UCSD-AML1 (cell line): ENCODE results near the gene SCGB3A1.

Source experiments
- DNase-seq: peaks from one replicate; lab custom pipeline; 2025; ENCODE audit not compliant: unreplicated experiment; lab: John Stamatoyannopoulos, UW

The SCGB3A1 gene, protein sequence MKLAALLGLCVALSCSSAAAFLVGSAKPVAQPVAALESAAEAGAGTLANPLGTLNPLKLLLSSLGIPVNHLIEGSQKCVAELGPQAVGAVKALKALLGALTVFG

GRCh38 chr5:180591311-180591887, at the start of gene SCGB3A1:
SCGB3A1 (minus strand) TSS chr5:180591499; CDS start chr5:180591462, 37 bp downstream.
- DNase-seq: no peak

DNA sequence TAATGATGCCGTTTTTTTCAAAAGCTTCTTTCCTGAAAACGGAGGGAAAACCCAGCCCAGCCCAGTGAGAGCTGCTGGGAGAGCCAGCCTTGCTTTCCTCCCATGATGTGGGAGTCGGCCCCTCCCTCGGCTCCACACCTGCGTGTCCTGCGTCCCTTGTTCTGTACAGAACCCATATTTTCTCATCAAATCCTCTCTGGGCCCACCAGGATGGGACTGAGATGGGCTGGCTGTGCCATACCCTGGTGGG, 49.2 kb upstream of the SCGB3A1 start:
- no peak for DNase-seq

- DNase-seq: peak; percentile 39
Observed at GRCh38 chr5:180639741-180640610, 48.7 kb upstream of the SCGB3A1 start.

DNA sequence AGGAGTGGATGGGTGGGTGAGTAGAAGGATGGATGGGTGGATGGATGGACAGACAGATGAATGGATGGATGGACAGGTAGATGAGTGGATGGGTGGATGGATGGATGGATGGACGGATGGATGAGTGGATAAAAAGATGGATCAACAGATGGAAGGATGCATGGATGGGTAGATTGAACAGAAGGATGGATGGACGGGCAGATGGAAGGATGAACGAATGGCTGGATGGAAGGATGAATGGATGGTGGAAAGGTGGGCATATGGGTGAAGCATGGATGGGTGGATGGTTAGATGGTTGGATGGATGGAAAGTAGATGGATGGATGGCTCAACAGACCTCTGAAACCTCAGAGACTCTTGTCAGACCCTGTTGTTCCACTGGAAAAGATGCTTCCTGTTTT, 48.0 kb upstream of the SCGB3A1 start:
- no peak for DNase-seq

GRCh38 chr5:180637962-180638680, 46.8 kb upstream of the SCGB3A1 start:
- DNase-seq: no peak

GRCh38 chr5:180636403-180637075, 45.2 kb upstream of the SCGB3A1 start:
- DNase-seq: no peak

GRCh38 chr5:180636016-180636402, 44.7 kb upstream of the SCGB3A1 start:
- DNase-seq: no peak

GRCh38 chr5:180633283-180634177, 42.2 kb upstream of the SCGB3A1 start:
- no peak for DNase-seq

DNA sequence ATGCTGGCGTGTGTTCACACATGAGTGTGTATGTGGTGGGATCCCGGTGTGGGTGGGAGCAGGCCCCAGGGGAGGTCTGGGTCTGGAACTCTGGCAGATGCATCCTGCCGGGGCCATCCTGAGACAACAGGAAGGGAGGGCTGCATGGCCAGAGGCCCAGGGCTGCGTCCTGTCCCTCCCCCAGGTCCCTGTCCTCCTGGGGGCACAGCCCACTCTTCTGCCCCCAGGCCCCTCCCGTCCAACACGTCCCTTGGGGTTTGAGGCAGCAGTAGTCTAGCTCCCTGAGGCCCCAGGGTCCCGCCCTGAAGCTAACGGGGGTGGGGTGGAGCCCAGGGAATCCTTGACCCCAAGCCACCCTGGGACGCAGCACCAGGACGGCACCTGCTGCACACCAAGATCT, 41.5 kb upstream of the SCGB3A1 start:
- DNase-seq: no peak

DNA sequence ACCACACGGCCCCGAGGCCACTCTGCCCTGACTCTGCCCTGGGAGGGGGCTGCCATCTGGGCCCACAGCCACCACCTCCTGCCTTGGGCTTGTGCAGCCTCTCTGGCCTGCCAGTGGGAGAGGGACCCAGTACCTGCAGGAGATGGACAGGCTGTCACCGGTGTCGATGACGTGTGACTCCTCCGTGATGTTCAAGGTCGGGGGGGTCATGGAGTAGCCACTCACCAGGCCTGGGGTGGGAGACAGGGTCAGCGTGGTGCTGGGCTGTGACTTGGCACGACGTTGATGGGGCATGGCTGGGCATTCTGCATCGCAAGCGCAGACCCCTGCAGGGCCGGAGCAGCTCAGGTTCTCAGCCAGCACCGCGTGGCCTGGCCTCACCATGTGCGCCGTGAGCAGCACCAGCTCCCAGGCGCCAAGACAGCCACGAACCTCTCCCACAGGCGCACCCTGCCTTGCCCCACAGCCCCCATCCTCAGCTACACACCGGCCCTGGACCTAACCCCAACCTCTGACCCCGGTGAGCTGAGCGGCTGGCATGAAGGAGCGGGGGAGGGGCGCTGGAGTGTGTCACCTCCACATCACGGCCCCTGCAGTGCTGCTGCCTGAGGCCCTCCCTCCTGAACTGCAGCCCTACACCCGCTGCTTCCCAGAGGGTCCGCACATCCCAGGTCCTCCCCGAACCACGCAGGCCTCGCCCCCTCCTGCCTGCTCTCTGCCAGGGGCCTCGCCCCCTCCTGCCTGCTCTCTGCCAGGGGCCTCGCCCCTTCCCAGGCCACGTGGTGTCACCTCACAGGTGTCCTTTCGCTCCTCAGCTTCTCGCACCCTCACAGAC, 40.5 kb upstream of the SCGB3A1 start:
- no peak for DNase-seq

DNA sequence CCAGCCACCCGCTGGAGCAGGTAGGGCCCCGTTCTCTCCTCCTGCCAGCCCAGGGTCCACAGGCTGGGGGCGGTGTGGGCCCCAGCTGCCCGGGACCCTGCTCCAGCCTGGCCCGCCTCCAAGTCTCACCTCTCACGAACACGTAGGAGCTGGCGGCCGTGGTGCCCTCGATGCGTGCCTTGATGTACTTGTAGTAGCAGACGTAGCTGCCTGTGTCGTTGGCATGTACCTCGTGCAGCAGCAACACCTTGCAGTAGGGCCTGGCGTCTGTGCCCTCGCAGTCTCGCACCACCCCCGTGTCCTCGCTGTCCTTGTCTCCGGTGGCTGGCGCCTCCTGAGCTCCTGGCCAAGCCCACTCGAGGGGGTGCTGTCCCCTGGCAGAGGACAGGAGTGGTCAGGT, 39.1 kb upstream of the SCGB3A1 start:
- DNase-seq: no peak

GRCh38 chr5:180629831-180630382, 38.6 kb upstream of the SCGB3A1 start:
- no peak for DNase-seq

- DNase-seq: no peak
Observed at GRCh38 chr5:180628827-180629750, 37.8 kb upstream of the SCGB3A1 start.

GRCh38 chr5:180628211-180628610, 36.9 kb upstream of the SCGB3A1 start:
- no peak for DNase-seq

DNA sequence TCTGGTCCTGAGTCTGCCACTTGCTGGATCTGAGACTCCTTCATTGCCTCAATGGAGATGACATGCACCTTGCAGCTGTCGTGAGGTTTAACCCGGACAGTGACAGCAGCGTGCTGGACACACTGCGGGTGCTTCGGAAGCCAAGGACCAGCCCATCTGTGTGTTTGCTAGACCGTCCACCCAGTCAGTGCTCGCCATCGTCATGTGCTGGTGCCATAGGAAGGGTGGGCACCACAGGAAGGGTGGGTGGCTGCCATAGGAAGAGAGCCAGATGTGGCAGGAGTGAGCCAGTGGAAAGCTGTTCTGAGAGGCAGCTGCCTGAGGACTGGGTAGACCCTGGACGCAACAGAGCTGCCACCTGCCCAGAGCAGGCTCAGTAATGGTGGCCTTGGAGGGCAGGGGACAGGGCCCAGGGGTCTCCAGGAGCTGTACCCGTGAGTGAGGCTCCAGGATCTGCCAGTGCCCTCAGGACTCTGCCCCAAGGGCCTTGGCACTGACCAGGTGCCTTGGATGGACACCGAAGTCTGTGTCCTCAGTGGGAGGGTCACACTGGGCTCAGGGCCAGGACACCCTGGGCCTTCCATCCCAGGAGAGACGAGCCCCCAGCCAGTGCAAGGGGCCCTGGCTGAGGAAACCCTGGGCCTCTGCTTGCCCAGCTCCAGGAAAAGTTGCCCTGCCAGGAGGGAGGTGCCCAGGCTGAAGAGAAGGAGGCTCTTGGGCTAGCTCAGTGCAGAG, 36.3 kb upstream of the SCGB3A1 start:
- no peak for DNase-seq

DNA sequence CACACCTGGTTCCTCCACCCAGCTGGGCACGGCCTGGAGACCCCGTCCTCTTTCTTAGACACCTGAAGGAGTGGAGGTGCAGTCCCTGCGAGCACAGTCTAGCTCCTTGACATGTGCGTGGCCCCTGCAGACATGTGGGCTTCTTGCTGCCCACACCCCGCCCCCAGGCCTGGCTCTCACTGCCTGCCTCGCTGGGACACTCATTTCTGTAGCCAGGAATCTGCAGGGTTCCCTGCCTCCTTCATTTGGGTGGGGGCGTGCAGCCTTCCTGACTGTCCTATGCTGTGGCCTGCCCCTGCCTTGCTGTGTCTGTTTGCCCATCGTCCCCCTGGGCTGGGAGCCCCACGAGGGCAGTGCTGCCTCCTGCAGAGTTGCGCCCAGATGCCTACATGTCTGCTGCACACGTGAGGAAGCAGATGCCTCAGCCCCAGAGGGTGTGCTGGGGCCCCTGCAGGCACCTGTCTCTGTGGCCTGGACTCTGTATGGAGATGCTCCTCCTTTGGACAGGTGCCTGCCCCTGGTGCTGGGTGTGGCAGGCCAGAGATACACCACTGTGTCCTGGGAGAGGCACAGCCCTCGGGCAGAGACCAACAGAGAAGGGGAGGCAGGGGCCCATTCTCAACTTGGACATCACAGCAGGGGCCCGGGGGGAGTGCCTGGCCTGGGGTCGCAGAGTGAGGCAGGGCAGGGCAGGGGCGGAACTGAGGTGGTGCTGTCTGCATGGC, 35.5 kb upstream of the SCGB3A1 start:
- no peak for DNase-seq
